HG03045 (cell line): Measurements from ENCODE around the gene MYOF.
"Not testable (repeated sequence)": the region's sequence is repeated elsewhere in the genome, so short reads cannot be mapped to it uniquely, and the experiment has no call there.

Experiments
- ATAC-seq: cut with Tn5 transposase; IDR thresholded peaks from one replicate; pipeline ENCODE4 v1.9.1; 2021; ENCODE audit warnings: mild to moderate bottlenecking, moderate library complexity; ENCODE audit not compliant: unreplicated experiment

MYOF gene

DNA sequence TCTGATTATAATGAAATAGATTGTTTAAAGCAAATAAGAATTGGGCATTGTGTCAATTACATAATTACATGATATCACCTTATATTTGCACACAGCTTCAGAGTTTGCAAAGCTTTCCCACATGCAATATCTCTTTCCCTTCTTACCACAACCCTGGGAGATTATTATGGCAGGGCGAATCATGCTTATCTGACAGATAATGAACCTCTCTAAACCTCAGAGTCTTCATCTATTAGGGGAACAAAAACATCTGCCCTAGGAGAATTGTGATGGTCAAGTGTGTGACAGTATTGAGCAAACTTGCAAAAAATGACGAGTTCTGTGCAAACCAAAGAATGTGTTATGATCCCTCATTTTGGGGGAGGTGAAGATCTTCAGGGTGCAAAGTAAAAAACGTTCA, 90.0 kb downstream of the MYOF start:
- ATAC-seq = no peak

- no peak for ATAC-seq
Observed at GRCh38 chr10:93390306-93391090, 91.6 kb downstream of the MYOF start.

GRCh38 chr10:93386631-93387369, 95.3 kb downstream of the MYOF start:
- no peak for ATAC-seq

- no peak for ATAC-seq
Observed at GRCh38 chr10:93385345-93385744, 96.8 kb downstream of the MYOF start.

GRCh38 chr10:93384006-93384405, 98.1 kb downstream of the MYOF start:
- no peak for ATAC-seq

DNA sequence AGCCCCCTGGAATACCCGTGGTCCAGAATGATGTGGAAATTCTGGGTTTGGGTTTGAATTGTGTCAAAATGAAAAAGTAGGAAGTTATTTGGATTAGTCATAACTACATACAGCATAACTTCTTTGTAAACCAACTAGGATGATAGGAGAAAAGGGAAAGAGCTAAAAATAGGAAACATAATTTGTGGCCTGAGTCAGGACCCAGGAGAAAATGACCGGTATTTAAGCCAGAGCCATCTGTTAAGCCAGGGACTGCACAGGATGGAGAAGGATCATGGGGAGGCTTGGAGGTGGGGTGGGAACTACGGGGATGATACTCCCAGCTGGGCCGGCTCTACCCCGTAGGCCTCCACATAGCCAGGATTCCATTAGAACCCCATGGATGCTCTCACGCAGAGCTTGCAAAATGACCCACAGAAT, 98.6 kb downstream of the MYOF start:
- ATAC-seq = no peak

DNA sequence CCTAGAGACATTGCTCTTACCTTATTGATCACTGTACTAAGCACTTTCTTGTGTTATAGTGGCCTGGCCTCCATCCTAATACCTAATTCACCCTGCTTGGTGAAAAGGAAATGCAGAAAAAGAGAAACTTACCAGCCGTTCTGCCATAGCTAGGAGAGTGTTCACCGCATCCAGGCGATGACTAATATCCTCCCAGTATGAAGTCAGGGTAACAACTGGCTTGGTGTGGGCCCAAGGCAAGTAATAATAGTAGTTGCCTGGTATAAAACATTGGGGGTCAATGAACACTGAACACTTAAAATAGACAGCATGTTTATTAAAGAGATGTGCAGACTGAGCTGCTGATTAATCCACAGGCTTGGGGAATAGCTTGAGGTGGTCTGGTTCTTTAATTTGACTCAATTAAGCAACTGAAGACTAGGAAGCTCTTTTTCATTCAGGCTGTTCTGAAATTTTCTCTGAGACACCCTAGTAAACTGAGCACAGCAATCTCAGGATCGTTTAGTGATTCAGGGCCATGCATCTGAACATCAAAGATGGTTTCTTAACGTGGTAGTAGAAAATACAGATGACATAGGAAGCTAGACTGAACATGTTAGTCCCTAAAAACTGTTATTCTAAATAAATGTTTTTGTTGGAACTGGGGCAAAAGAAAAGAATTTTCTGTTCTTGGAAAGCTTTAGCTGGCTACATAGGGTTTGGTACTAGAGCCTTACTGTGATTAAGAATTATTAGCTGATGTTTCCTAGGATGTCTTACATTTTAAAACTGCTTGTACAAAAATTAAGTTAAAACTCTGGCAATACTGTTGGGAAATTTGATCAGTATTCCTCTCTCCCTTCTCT, 102.2 kb downstream of the MYOF start:
- ATAC-seq = no peak

- no peak for ATAC-seq
Observed at GRCh38 chr10:93378997-93379730, 103.0 kb downstream of the MYOF start.

DNA sequence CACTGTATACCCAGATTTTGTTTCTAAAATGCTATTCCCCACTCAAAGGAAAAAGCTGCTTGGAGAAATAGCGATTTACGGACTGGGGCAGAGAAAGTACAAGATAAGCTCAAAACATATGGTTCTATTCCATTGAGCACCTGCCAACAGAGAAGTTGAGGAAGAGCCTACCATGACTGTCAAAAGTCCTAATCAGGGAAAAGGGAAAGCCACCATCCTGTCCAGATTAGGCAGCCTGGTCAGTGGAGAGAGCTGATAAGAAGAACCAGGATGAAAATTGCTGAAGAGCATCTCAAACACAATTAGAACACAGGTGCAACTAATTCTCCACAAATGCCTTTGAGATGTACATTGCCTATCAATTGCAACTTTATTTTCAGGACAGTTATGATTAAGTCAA, 104.1 kb downstream of the MYOF start:
- no peak for ATAC-seq

- ATAC-seq = no peak
Observed at GRCh38 chr10:93376372-93377293, 105.5 kb downstream of the MYOF start.

- no peak for ATAC-seq
Observed at GRCh38 chr10:93370961-93371360, 111.2 kb downstream of the MYOF start.

DNA sequence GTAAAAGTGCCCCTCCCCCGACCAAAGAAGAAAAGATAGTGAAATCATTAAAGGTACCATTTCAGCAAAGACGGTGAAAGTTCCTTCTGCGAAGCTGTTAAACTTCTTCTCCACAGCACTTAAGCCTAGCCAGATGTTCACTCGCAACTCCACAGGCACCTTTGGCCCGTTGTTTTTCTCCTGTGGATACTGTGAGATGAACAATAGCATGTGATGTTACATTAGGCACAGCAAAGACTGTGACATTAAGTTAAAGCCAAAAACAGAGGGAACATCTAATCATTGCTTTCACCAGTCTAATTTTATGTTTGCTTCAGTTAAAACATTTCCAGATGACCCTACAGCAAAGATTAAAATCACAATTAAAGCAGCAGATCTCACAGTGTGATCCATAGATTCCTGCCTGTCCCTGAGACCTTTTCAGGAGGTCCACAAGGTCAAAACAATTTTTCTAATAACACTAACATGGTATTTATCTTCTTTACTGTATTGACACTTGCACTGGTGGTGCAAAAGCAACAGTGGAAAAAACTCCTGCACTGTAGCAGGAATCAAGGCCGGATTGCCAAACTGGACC, 112.5 kb downstream of the MYOF start:
- ATAC-seq = no peak

DNA sequence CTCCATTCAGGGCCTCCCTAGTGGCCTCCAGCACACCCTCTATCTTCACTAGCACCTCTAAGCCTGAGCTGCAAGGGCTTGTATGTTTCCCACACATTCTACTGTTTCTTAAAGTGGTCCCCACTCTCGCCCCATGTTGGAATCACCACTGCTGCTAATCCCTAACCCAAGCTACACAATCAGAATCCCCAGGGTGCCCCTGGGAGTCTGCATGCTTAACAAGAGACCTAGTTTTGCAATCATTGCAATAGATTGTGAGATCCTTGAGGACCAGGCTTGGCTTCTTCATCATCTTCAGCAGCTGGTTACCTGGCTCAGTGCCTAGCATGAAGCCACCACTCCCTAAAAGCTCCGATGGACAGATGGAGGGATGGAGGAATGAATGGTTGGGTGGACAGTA, 113.9 kb downstream of the MYOF start:
- ATAC-seq = no peak

DNA sequence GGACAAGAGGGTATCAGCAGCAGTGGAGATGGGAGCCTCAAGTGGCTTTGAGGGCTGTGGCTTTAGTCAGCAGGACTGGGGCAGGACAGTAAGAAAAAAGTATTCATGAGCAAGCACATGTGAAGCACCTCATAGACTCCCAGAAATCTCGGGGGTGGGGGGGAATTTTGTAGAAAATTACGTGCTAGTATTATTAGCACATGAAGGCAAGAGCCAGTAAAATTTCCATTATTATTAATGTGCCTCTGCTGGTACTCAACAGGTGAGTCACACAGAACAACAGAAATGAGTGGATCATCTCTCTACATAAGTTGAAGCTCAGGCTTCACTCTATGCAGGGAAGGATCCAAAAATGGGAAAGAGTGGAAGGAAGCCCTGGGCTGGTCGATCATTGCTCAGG, 114.5 kb downstream of the MYOF start:
- ATAC-seq = no peak

- no peak for ATAC-seq
Observed at GRCh38 chr10:93364966-93365365, 117.2 kb downstream of the MYOF start.

- ATAC-seq = no peak
Observed at GRCh38 chr10:93363891-93364648, 118.1 kb downstream of the MYOF start.

DNA sequence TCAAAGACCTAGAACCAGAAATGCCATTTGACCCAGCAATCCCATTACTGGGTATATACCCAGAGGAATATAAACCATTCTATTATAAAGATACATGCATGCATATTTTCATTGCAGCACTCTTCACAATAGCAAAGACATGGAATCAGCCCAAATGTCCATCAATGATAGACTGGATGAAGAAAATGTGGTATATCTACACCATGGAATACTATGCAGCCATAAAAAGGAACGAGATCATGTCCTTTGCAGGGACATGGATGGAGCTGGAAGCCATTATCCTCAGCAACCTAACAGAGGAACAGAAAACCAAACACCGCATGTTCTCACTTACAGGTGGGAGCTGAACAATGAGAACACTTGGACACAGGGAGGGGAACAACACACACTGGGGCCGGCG, 123.7 kb downstream of the MYOF start:
- ATAC-seq = not testable (repeated sequence)

GRCh38 chr10:93357680-93358079, 124.5 kb downstream of the MYOF start:
- ATAC-seq = no peak

- ATAC-seq = no peak
Observed at GRCh38 chr10:93356516-93356915, 125.6 kb downstream of the MYOF start.
